Mammary epithelial cell (primary cell): ENCODE results near the gene CD59.

Experiments used
- EZH2 ChIP-seq: IDR thresholded peaks from 2 replicates; pipeline ENCODE4 v1.6.1; 2012; ENCODE audit warnings: low read length, inconsistent platforms, borderline replicate concordance
- TF ChIP-seq, protein P1 (sequence below), 2 donors: IDR thresholded peaks in 1 of 2; conservative IDR thresholded peaks in 1 of 2; 2 replicates each; pipeline ENCODE4 v1.5.1; 2011 to 2012; ENCODE audit warnings: inconsistent platforms in 2 of 2, low read length in 2 of 2, mild to moderate bottlenecking in 2 of 2, control low read depth in 1 of 2, low read depth in 1 of 2; ENCODE audit not compliant: insufficient read depth in 1 of 2; ENCODE audit errors: extremely low read depth in 1 of 2

DNA sequence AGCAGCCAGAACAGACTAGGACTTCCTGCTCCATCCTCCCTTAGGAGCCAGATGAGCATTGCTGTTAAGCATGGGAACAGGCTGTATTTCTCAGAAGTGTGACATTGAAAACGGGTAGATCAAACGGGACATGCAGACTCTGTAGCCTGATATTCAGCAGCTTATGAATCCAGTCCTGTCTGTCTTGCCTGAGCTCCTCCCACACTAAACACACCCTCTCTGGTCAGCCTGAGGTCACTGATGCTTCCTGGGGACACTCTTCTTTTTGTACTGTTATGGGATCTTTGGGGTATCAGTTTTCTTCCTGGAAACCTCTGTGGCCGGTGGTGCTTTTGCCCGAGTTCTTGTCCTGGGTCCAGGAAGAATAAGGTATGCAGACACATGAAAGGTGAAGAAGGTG, 71.4 kb downstream of the CD59 start:
- TF ChIP-seq, protein P1, sequence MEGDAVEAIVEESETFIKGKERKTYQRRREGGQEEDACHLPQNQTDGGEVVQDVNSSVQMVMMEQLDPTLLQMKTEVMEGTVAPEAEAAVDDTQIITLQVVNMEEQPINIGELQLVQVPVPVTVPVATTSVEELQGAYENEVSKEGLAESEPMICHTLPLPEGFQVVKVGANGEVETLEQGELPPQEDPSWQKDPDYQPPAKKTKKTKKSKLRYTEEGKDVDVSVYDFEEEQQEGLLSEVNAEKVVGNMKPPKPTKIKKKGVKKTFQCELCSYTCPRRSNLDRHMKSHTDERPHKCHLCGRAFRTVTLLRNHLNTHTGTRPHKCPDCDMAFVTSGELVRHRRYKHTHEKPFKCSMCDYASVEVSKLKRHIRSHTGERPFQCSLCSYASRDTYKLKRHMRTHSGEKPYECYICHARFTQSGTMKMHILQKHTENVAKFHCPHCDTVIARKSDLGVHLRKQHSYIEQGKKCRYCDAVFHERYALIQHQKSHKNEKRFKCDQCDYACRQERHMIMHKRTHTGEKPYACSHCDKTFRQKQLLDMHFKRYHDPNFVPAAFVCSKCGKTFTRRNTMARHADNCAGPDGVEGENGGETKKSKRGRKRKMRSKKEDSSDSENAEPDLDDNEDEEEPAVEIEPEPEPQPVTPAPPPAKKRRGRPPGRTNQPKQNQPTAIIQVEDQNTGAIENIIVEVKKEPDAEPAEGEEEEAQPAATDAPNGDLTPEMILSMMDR (conservative IDR thresholded peaks at IDR 0.05 in 1 of 2, IDR thresholded peaks at IDR 0.05 in 1 of 2; ENCODE audit: extremely low read depth in 1 of 2, insufficient read depth in 1 of 2, low read depth in 1 of 2, low read length in 2 of 2): no peak
- no peak for TF ChIP-seq EZH2
